Measurements from ENCODE around the gene LRCH1. TPM values are rescaled to one million over a fixed set of nuclear protein-coding genes. Genes with fewer than 3 reads are reported as not detected.

The LRCH1 gene
- total RNA-seq, 6 experiments from 2014 or later = 11.3 to 13.9 (median 12.5) TPM

DNA sequence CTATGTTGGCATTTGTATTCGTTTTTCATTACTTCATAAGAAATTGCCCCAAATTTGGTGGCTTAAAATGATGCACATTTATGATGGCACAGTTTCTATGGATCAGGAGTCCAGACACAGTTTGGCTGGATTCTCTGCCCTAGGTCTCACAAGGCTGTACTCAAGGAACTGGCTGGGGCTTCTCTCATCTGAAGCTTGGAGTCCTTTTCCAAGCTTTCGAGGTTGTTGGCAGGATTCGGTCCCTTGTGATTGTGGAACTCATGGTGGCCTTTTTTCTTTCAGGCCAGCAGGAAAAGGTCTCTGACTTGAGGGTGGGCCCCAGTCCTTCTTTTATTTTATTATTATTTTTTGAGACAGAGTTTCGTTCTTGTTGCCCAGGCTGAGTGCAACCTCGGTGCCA lies 23.8 kb downstream of the LRCH1 start:
- no peaks in the 10 kb centered on the region for H3K27me3 Mint-ChIP-seq (ENCODE audit: insufficient read depth)
- no peak for DNase-seq
- H3K4me3 Mint-ChIP-seq = peak overlapping the region; percentile 36; the same call in 1 of the 2 replicates
- H3K4me1 Mint-ChIP-seq (ENCODE audit: low read depth) = peaks cover 82% of the 10 kb centered on the region
- TF ChIP-seq, protein P1, sequence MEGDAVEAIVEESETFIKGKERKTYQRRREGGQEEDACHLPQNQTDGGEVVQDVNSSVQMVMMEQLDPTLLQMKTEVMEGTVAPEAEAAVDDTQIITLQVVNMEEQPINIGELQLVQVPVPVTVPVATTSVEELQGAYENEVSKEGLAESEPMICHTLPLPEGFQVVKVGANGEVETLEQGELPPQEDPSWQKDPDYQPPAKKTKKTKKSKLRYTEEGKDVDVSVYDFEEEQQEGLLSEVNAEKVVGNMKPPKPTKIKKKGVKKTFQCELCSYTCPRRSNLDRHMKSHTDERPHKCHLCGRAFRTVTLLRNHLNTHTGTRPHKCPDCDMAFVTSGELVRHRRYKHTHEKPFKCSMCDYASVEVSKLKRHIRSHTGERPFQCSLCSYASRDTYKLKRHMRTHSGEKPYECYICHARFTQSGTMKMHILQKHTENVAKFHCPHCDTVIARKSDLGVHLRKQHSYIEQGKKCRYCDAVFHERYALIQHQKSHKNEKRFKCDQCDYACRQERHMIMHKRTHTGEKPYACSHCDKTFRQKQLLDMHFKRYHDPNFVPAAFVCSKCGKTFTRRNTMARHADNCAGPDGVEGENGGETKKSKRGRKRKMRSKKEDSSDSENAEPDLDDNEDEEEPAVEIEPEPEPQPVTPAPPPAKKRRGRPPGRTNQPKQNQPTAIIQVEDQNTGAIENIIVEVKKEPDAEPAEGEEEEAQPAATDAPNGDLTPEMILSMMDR (IDR thresholded peaks at IDR 0.05) = no peak
- H3K36me3 Mint-ChIP-seq (ENCODE audit: low read depth) = peaks cover 9% of the 10 kb centered on the region; the same call in 1 of the 2 replicates
- H3K9me3 Mint-ChIP-seq = no peaks in the 10 kb centered on the region
- H3K27ac Mint-ChIP-seq = peak overlapping the region; percentile 55

DNA sequence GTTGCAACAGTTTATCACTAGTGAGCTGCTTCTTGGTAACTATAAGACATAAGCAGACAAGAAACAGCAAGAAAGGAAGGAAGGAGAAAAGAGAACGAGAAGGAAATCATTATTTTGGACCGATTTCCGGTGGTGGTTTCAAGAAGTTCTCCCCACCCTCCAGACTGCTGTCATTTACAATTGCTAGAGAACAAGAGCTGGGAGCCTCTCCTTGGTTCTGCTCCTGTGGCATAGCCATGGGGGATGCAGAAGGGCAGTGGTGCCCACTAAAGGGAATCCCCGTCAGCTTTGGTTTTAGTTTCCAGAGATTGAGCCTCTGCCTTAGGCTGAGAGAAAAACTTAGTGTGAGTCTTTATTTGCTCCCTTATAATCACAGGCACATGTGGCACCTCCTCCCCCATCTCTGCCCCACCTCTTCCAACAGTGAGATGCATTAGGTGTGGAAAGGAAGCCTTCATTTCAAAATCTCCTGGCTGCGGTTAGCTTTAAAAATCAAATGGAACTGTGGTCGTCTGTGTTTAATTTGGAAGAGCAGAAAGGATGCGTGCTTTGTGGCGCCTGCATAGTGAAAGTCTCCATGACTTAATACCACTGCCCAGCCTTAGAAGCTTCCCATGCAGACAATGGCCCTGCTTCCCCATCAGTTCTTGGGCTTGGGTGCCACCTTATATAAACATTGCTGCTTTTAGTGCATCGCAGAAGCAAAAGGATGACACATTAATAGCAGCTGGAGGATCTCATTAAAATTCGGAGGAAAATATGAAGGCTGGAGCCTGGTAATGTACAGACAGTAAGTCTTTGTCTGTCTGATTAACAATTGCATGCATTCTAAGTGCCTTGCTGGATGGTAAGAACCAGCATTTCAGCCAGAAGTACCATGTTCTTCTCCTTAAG lies 25.0 kb downstream of the LRCH1 start:
- Mint-ChIP-seq H3K9me3 (no peaks in the 10 kb centered on the region), H3K27me3 (ENCODE audit: insufficient read depth) (no peaks in the 10 kb centered on the region), H3K27ac (peak overlapping the region; percentile 68), H3K36me3 (ENCODE audit: low read depth) (peaks cover 9% of the 10 kb centered on the region; the same call in 1 of the 2 replicates), H3K4me1 (ENCODE audit: low read depth) (peaks cover 70% of the 10 kb centered on the region), H3K4me3 (peak overlapping the region; percentile 64)
- peak; percentile 32 for DNase-seq
- TF ChIP-seq, protein P1 (IDR thresholded peaks at IDR 0.05) = no peak

DNA sequence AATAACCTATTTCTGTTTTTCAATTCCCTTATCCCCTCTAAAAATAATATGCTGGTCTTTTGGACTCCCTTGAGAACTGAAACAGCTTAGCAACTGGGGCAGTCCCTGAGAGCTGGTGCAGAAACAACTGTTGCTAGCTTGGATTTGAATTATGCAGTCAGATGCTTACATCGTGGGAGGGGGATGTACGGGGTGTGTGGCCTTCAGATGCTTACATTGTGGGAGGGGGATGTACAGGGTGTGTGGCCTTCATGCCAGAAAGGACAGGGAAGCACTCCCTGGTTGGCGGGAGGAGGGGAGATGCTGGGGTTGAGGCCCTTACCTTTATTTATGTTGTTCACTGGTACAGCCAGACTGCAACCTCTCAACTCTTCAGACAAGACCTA lies 25.6 kb downstream of the LRCH1 start:
- Mint-ChIP-seq H3K4me1 (ENCODE audit: low read depth) (peaks cover 64% of the 10 kb centered on the region), H3K36me3 (ENCODE audit: low read depth) (peaks cover 6% of the 10 kb centered on the region; the same call in 1 of the 2 replicates), H3K4me3 (peak overlapping the region; percentile 64), H3K27ac (peak overlapping the region; percentile 68), H3K9me3 (no peaks in the 10 kb centered on the region), H3K27me3 (ENCODE audit: insufficient read depth) (no peaks in the 10 kb centered on the region)
- DNase-seq = no peak
- TF ChIP-seq, protein P1 (IDR thresholded peaks at IDR 0.05) = no peak

DNA sequence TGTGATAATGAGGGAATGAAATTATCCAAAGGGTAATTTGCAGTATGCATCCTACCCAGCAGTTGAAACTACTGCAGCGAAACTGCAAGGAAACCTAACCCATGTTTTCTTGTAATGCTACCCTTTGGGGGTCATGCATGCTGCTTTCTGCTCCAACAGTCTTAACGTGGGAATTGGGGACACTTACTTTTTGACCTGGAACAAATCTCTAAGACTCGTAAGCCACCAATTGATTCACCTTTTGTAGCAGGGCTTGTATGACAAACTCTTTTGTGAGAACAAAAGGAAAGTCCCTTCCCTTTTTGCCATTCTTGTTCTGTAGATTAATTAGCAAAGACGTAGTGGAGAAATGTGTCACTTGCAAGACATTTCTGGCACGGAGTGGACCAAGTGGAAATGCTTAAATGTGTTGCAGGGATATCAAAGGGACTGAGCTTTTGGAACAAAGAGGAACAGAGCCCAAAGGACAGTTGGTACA lies 27.4 kb downstream of the LRCH1 start:
- no peak for DNase-seq
- peaks cover 65% of the 10 kb centered on the region for H3K4me1 Mint-ChIP-seq (ENCODE audit: low read depth)
- no peak overlapping the region for H3K4me3 Mint-ChIP-seq
- no peaks in the 10 kb centered on the region for H3K9me3 Mint-ChIP-seq
- H3K27me3 Mint-ChIP-seq (ENCODE audit: insufficient read depth) = no peaks in the 10 kb centered on the region
- H3K27ac Mint-ChIP-seq = no peak overlapping the region
- 0 out of 2 replicates have a peak, but pooled peaks cover 4% of the 10 kb centered on the region for H3K36me3 Mint-ChIP-seq (ENCODE audit: low read depth)
- TF ChIP-seq, protein P1 (IDR thresholded peaks at IDR 0.05) = no peak

DNA sequence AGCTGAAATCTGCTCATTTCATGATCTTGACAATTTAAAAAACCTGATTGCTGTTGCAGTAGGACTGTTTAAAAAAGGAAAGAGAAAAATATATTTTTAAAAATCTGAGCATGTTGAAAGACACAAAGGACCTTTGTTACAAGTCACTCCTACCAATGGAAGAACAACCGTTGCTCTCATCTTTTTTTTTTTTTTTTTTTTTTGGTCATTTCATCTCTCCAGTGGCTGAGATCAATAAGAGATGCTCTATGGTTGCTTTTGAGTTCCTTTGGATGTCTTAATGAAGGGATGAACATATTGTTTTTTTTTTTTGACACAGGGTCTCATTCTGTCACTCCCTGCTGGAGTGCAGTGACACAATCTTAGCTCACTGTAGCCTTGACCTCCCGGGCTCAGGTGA lies 29.2 kb downstream of the LRCH1 start:
- Mint-ChIP-seq H3K27me3 (ENCODE audit: insufficient read depth) (no peaks in the 10 kb centered on the region), H3K36me3 (ENCODE audit: low read depth) (0 out of 2 replicates have a peak, but pooled peaks cover 4% of the 10 kb centered on the region)

More for the DNA sequence above, 29.2 kb downstream of the LRCH1 start:
- no peak for DNase-seq
- Mint-ChIP-seq H3K4me1 (ENCODE audit: low read depth) (peaks cover 64% of the 10 kb centered on the region), H3K9me3 (no peaks in the 10 kb centered on the region), H3K4me3 (no peak overlapping the region), H3K27ac (no peak overlapping the region)
- TF ChIP-seq, protein P1 (IDR thresholded peaks at IDR 0.05) = no peak
